Measurements from ENCODE around the gene SLC1A3.

SLC1A3 gene

GRCh38 chr5:36600917-36601527 is 5.4 kb upstream of the SLC1A3 start:
- no peak for DNase-seq

- DNase-seq: no peak
These were observed 3.6 kb upstream of the SLC1A3 start for GRCh38 chr5:36602704-36603321.

GRCh38 chr5:36605241-36605640 is 1.2 kb upstream of the SLC1A3 start:
- no peak for DNase-seq

- no peak for DNase-seq
These were observed 374 bp upstream of the SLC1A3 start for GRCh38 chr5:36606036-36606427.

GRCh38 chr5:36607114-36607571 is 737 bp downstream of the SLC1A3 start:
- DNase-seq: no peak

- DNase-seq: no peak
These were observed 1.7 kb downstream of the SLC1A3 start for GRCh38 chr5:36607838-36608783.

GRCh38 chr5:36610621-36611020 is 4.2 kb downstream of the SLC1A3 start:
- no peak for DNase-seq

- DNase-seq: no peak
These were observed 5.3 kb downstream of the SLC1A3 start for GRCh38 chr5:36611520-36612274.

- DNase-seq: no peak
These were observed 6.8 kb downstream of the SLC1A3 start for GRCh38 chr5:36613241-36613640.

GRCh38 chr5:36613771-36614656 is 7.6 kb downstream of the SLC1A3 start:
- no peak for DNase-seq

GRCh38 chr5:36614657-36615308 is 8.4 kb downstream of the SLC1A3 start:
- no peak for DNase-seq

- DNase-seq: no peak
These were observed 12.7 kb downstream of the SLC1A3 start for GRCh38 chr5:36619012-36619635.

- no peak for DNase-seq
These were observed 15.6 kb downstream of the SLC1A3 start for GRCh38 chr5:36621985-36622384.

- no peak for DNase-seq
These were observed 17.4 kb downstream of the SLC1A3 start for GRCh38 chr5:36623832-36624231.

GRCh38 chr5:36624277-36624676 is 17.9 kb downstream of the SLC1A3 start:
- DNase-seq: no peak

GRCh38 chr5:36628695-36629094 is 22.3 kb downstream of the SLC1A3 start:
- no peak for DNase-seq

- DNase-seq: no peak
These were observed 23.3 kb downstream of the SLC1A3 start for GRCh38 chr5:36629729-36630128.

GRCh38 chr5:36630201-36631145 is 24.1 kb downstream of the SLC1A3 start:
- DNase-seq: no peak

GRCh38 chr5:36631154-36631553 is 24.7 kb downstream of the SLC1A3 start:
- no peak for DNase-seq

Data from NCI-H1436 treated with DMSO at 0.1 percent for 48 hours (cell line).